Right lobe of liver (tissue), 4 donors: ENCODE results near the gene MRPL46.

Source experiments
- POLR2A ChIP-seq: fragments of 450-650 bp; IDR thresholded peaks from one replicate; pipeline ENCODE4 v1.6.1; 2017; ENCODE audit warnings: antibody characterized with exemption, mild to moderate bottlenecking
- TF ChIP-seq, protein P1 (sequence below), 4 donors: fragments of 200-600 bp in 3 of 4; fragments of 450-650 bp in 1 of 4; IDR thresholded peaks; one replicate each; pipeline versions ENCODE4 v1.5.1 to v1.8.0; 2016 to 2022; ENCODE audit warnings: antibody characterized with exemption in 4 of 4, mild to moderate bottlenecking in 2 of 4
- donor health status: DM: no; HTN: no; CAD: no.
- donor health status: DM: no; HTN: no; CAD: no.
- donor health status: DM: no; HTN: yes; CAD: no.

DNA sequence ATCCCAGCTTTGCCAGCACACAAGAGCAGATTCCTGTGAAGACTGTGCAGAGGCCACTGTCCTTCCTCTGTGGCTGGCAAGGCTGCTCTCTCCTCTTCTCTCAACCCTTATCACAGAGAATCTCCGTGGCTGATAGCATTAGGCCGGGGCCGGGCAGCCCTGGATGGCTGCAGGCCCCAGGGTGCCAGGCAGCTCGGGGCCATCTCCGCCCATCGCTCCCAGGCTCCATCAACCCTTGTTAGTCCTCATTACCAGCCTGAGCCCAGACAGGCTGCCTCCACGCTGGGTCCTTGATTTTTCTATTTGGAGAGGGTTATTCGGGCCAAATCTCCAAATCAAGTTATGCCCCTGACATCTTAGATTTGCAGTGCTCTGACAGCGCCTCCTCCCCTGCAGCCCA is 39.1 kb downstream of the MRPL46 start:
- no peak for TF ChIP-seq POLR2A
- TF ChIP-seq, protein P1, sequence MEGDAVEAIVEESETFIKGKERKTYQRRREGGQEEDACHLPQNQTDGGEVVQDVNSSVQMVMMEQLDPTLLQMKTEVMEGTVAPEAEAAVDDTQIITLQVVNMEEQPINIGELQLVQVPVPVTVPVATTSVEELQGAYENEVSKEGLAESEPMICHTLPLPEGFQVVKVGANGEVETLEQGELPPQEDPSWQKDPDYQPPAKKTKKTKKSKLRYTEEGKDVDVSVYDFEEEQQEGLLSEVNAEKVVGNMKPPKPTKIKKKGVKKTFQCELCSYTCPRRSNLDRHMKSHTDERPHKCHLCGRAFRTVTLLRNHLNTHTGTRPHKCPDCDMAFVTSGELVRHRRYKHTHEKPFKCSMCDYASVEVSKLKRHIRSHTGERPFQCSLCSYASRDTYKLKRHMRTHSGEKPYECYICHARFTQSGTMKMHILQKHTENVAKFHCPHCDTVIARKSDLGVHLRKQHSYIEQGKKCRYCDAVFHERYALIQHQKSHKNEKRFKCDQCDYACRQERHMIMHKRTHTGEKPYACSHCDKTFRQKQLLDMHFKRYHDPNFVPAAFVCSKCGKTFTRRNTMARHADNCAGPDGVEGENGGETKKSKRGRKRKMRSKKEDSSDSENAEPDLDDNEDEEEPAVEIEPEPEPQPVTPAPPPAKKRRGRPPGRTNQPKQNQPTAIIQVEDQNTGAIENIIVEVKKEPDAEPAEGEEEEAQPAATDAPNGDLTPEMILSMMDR (IDR thresholded peaks at IDR 0.05): no peak
